Measurements from ENCODE around the gene SLC22A16.

Gene SLC22A16

DNA sequence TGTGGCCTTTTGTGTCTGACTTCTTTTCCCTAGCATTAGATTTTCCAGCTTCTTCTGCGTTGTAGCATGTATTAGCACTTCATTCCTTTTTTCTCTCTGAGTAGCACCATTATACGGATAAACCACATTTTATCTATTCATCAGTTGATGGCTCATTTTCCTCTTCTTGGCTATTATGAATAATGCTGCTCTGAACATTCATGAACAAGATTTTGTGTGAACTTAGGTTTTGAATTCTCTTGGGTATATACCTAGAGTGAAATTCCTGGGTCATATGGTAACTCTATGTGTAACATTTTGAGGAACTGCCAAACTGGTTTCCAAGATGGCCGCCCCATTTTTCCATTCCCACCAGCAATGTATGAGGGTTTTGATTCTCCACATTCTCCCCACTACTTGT is 28.7 kb downstream of the SLC22A16 start:
- no peak for DNase-seq (ENCODE audit: low read depth)

GRCh38 chr6:110446405-110446804 is 30.0 kb downstream of the SLC22A16 start:
- DNase-seq (ENCODE audit: low read depth) = no peak

DNA sequence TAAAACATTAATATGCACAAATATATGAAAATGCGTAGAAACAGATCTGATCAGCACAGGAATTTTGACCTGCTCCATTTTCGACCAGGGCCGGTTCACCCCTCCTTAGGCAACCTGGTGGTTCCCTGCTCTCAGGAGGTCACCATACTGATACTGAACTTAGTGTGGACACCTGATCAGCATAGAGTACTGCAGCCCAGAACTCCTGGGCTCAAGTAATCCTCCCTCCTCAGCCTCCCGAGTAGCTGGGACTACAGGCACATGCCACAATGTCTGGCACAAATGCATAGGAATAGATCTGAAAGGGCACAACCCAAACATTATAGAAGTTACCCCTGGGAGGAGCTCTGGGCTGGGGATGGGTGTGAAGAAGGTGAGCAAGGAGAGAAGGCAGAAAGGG is 36.4 kb downstream of the SLC22A16 start:
- no peak for DNase-seq (ENCODE audit: low read depth)

DNA sequence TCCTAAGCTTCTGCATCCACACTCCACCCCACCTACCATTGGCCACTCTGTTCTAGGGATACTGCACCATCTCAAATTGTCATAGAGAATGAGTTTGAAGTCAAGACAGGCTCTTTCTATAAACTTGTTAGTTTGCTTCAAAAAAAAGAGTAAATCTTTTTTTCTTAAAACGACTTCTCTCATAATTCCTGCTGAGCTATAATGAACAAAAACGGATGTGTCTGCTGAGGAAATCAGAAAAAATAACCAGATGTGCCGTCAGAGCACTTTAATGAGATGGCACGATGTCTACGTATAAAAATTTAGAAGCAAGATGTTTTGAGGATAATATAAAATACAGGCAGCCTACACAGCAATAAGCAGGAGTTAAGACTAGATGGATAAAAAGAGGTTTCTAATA is 37.1 kb downstream of the SLC22A16 start:
- DNase-seq (ENCODE audit: low read depth) = no peak

- DNase-seq (ENCODE audit: low read depth) = no peak
Observed at GRCh38 chr6:110434961-110435602, 41.3 kb downstream of the SLC22A16 start.

- no peak for DNase-seq (ENCODE audit: low read depth)
Observed at GRCh38 chr6:110432285-110432900, 44.0 kb downstream of the SLC22A16 start.

DNA sequence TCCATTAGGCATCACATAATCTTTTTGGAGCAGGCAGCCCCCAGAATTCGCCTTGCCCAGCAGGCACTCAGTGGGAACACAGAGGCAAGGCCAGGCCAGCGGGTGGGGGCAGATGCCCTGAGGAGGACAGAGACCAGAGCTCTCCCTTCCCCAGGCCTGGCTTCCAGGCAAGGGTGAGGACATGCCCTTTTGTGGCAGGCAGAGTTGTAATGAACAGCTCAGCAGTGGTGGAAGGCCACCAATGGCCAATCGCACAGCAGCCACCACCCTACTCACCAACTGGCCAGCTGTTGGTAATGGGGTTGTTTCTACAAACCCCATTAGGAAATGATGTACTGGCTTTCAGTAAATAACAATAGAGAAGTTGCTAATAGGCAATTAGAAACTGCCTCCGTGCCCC is 45.7 kb downstream of the SLC22A16 start:
- DNase-seq (ENCODE audit: low read depth) = no peak

DNA sequence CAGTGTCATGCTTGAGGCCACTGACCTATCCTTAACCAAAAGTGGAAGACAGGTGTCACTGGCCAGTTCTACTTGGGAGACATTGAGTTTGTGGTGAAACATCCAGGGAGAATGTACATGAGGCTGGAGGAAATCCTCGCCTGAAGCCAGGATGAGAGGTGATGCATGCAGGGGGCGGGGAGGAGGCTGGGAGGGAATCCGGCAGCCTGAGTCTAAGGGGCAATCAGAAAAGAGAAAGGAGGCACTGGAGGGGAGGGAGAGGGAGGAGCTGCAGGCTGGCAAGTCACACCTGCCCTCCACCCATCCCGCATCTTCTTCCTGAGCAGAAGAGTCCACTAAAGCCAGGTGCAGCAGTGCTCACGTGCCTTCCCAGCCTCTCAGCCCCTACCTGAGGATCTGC is 46.2 kb downstream of the SLC22A16 start:
- DNase-seq (ENCODE audit: low read depth) = no peak

- no peak for DNase-seq (ENCODE audit: low read depth)
Observed at GRCh38 chr6:110428153-110428552, 48.3 kb downstream of the SLC22A16 start.

- no peak for DNase-seq (ENCODE audit: low read depth)
Observed at GRCh38 chr6:110425816-110426215, 50.6 kb downstream of the SLC22A16 start.

DNA sequence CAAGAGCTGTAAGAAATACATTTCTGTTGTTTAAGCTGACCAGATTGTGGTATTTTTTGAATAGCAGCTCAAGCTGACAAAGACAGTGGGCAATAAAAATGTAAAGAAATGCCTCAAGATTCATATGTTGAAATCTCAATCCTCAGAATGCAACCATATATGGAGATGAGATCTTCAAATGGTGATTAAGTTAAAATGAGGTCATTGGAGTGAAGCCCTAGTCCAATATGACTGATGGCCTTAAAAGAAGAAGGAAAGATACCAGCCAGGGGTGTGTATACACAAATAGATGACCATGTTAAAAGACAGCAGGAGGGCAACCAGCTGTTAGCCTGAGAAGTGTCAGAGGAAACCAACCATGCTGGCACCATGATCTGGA is 54.0 kb downstream of the SLC22A16 start:
- DNase-seq (ENCODE audit: low read depth) = no peak

GRCh38 chr6:110421749-110422443 is 54.5 kb downstream of the SLC22A16 start:
- DNase-seq (ENCODE audit: low read depth) = no peak

GRCh38 chr6:110419028-110419739 is 57.2 kb downstream of the SLC22A16 start:
- no peak for DNase-seq (ENCODE audit: low read depth)

- no peak for DNase-seq (ENCODE audit: low read depth)
Observed at GRCh38 chr6:110418594-110418993, 57.8 kb downstream of the SLC22A16 start.

DNA sequence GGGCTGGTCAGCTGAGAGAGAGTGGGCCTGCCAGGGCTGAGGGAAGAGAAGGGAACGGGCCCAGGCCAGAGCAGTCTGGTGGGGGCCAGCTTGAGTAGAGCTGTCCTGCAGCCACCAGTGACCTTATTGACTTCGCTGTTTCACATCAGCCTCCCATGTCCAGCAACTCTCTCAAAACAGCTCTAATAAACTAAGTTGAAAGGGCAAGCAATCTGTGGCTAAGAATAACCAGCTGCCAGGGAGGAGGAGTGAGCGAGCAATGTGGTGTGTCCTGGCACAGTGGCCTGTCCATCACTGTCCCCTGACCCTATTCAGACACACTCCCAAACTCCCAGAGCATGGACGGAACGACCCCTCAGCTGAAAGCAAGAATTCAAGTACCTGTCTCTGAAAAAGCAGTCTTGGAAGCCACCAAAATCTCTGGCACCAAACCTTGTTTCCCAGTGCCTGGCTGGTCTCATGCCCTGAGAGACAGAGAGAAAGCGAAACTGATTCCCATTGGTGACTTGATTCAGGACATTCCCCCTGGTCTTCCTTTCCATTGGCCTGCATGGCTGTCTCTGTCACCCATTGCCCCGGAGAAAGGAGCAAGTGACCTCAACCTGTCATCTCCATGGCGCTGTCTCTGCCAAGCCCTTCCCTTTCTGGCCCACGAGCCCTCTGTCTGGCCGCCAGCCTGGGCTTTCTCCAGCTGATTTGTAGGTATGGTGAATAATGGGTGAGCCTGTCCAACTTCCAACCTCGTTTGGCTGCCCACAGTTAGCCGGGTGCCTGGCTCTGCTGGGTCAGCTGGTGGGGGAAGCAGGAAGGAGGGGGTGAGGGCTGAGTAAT is 61.1 kb downstream of the SLC22A16 start, which contains the start of gene DDO:
Gene DDO (minus strand): TSS at position 490 of the 831 bp plus-strand sequence. CDS start 2,113 bp downstream, outside the sequence.
- DNase-seq (ENCODE audit: low read depth) = no peak

- no peak for DNase-seq (ENCODE audit: low read depth)
Observed at GRCh38 chr6:110414669-110415068, 61.7 kb downstream of the SLC22A16 start.

DNA sequence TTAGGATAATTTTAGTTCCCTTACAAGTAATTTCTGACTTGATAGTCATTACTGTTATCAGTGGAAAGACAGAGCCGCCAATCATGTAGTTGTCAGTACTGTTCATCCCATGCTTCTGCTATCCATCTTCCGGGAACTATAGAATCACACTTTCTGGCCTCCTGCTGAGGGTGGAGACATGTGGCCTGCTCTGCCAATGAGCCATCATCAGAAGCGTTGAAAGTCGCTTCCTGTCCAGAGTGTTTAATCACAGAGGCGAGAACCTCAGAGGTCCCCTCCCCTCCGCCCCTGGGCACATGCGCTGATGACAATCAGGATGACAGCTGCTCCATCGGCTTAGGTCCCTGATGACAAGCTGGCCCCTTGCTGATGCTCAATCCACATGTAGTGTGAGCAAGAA is 64.1 kb downstream of the SLC22A16 start:
- DNase-seq (ENCODE audit: low read depth) = no peak

DNA sequence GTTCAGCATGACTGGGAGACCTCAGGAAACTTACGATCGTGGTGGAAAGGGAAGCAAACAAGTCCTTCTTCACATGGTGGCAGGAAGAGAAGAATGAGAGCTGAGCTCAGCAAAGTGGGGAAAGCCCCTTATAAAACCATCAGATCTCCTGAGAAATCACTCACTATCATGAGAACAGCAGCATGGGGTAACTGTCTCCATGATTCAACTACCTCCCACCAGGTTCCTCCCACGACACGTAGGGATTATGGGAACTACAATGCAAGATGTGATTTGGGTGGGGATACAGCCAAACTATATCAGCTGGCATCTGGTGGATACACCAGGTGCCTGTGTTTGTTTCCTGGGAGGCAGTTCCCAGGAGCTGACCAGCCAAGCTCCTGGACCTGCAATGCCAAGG is 65.9 kb downstream of the SLC22A16 start:
- DNase-seq (ENCODE audit: low read depth) = no peak

- DNase-seq (ENCODE audit: low read depth) = no peak
Observed at GRCh38 chr6:110409794-110410193, 66.6 kb downstream of the SLC22A16 start.

GRCh38 chr6:110408901-110409300 is 67.5 kb downstream of the SLC22A16 start:
- no peak for DNase-seq (ENCODE audit: low read depth)

- no peak for DNase-seq (ENCODE audit: low read depth)
Observed at GRCh38 chr6:110404607-110405006, 71.8 kb downstream of the SLC22A16 start.
